ENCODE measurements around the gene RAB3GAP1.
"Not testable (repeated sequence)": the region's sequence is repeated elsewhere in the genome, so short reads cannot be mapped to it uniquely, and the experiment has no call there.

The RAB3GAP1 gene

DNA sequence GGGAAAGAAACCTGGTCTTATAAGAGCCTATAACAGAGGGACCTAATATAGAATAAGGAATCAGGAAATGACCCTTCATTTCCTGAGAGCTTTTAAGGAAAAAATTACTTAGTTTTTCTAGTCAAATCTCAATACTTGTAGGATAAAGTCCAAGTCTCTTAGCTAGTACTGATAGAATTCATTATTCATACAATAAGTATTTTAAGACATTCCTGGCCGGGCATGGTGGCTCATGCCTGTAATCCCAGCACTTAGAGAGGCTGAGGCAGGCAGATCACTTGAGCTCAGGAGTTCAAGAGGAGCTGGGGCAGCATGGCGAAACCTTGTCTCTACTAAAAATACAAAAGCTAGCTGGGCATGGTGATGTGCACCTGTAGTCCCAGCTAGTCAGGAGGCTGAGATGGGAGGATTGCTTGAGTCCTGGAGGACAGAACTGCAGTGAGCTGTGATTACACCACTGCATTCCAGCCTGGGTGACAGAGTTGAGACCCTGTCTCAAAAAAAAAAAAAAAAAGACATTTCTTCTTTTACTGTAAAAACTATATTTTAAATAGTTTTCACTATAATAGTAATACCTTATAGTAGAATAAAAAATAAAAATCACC is 3.2 kb downstream of the RAB3GAP1 start:
- DNase-seq = no peak

DNA sequence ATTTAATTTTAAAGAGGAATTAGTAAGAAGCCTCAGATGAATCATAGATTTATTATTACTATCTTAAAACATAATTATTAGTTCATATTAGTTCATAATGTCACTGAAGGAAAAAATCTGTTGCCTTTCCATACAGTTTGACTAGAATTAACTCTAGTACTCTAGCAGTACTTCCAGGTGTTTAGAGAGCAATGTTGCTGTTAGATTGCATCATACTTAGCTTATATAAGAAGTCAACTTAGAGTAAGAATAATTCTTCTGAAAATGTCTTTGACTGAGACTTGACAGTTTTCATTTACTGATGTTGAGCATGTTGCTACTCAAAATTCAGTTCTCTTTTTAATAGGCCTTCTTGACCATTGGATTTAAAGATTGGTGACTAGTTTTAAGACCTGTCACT is 4.7 kb downstream of the RAB3GAP1 start:
- DNase-seq = no peak

DNA sequence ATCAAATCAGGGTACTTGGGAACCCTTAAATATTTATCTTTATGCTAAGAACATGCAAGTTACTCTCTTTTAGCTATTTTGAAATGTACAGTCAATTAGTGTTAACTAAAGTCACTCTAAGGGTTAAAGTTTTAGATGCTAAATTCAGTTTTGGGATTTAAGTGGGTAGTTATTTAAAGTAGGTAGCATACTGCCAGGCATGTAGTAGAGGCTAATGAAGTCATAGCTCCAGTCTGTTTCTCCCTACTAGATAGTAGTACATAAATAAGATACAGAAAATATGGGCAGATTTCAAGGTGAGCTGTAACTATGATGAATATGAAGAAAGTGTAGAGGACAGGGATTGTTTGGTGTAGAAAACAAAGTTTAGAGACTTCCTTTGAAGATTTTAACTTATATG is 7.5 kb downstream of the RAB3GAP1 start:
- no peak for DNase-seq

DNA sequence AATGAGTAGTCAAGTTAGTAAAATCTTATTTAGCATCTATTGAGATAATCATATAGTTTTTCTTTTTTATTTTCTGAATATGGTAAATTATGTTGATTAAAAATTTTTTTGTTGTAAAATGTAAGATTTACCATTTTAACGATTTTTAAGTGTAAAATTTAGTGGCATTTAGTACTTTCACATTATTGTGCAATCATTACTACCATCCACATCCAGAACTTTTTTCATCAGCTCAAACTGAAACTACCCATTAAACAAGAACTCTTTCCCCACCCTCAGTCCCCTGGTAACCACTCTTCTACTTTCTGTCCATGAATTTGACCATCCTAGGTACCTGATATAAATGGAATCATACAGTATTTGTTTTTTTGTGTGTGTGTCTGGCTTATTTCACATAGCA is 11.1 kb downstream of the RAB3GAP1 start:
- DNase-seq = no peak

DNA sequence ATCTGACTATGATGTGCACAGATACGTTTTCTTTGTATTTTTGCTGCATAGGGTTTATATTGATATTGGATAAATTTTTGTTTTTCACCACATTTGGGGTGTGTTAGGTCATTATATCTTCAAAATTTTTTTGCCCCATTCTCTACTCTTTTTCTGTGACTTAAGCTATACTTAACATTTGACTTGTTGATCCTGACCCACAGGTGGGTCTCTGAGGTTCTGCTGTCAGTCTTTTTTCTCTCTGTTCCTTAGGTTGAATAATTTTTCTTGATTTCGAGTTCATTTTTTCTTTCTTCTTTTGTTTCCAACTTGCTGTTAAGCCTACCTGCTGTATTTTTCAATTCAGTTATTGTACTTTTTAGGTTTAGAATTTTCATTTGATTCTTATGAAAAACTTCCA is 12.1 kb downstream of the RAB3GAP1 start:
- no peak for DNase-seq

DNA sequence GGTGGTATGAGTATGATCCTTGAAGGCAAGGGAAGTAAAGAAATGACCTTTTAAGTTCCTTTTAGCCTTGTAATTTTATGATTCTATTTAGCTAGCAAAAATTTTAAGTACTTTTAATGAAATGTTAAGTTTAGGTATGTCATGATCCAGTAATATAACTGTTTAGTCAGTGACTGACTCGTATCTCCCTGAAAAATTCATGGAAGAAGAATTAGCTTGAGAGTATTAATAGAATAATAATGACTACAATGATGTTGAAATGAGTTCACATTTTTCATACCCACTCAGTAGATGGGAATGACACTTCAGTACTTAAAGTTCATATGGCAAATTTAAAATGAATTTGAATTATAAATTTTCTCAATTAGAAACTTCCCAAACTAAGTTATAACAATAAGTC is 14.6 kb downstream of the RAB3GAP1 start:
- no peak for DNase-seq

DNA sequence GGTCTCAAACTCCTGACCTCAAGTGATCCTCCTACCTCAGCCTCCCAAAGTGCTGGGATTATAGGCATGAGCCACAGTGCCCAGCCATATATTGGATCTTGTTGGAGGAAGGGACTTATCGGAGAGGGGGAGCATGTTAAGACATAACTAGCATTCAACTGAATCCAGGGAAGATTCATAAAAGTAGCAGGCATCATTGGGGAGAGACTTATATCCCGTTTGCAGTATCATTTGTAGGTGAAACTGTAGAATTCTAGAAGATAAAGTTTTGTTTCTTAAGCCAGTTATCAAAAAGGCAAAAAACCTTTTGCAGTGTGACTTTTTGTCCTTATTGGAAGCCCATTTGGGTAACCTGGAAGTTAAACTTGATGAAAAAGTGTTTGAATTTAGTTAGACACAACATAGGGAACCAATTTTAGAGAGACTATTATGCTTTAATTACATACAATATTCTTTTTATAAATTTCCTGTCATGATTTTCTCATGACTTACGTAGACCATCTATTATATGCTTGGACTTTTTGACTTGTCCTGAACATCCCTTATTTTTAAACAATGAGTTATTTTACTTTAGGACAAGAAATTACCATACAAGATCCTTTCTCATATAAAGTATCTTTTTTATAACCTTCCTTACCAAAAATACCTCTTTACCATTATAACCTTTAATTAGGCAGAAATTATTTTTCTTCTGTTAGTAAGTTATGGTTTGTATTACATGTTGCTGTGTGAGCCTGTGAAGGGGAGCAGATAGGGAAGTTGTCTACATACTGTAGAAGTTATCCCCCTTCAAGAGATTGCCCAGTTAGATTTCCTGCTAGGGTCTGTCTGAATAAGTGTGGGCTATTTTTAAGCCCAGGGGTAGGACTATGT is 20.3 kb downstream of the RAB3GAP1 start:
- no peak for DNase-seq

DNA sequence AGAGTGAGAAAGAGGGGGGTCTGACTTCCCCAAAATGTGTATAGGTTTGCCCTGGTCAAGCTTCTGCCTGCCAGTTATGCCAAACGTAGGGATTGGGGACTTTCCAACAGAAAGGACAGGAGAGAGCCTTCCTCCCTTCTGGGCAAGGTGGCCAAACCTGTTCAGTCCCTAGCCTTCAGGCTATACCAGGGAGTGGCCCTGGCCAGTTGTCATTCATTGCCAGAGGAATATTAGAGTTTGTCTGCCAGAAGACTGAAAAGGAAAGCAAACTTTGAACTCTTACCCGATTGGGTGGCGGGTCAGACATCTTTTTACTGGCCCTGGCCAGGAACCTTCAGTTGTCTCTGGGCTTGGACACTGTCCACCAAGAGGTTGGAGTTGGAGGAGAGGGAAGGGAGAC is 22.1 kb downstream of the RAB3GAP1 start:
- no peak for DNase-seq

DNA sequence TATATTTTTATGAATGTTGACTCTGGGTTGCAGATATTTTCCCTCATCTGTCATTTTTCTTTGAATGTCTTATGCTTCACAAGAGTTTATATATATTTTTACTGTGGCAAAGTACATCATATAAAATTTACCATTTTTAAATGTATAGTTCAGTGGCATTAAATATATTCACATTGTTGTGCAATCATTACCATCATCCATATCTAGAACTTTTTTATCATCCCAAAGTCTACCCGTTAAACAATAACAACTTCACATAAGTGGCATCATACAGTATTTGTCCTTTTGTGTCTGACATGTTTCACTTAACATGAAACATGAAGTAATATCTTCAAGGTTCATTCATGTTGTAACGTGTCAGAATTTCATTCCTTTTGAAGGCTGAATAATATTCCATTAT is 24.5 kb downstream of the RAB3GAP1 start:
- no peak for DNase-seq

DNA sequence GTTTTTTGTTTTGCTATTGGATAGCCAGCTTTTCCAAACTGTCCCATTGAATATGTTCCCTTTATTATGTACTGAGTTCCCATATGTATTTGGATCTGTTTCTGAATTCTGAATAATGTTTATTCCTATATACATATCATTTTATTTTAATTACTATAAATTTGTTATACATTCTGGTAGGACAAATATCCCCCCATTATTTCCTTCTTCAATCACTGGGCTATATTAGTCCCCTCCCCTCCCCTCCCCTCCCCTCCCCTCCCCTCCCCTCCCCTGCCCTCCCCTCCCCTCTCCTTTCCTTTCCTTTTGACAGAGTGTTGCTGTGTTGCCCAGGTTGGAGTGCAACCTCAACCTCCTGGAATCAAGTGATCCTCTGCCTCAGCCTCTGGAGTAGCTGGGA is 26.3 kb downstream of the RAB3GAP1 start:
- DNase-seq = no peak

DNA sequence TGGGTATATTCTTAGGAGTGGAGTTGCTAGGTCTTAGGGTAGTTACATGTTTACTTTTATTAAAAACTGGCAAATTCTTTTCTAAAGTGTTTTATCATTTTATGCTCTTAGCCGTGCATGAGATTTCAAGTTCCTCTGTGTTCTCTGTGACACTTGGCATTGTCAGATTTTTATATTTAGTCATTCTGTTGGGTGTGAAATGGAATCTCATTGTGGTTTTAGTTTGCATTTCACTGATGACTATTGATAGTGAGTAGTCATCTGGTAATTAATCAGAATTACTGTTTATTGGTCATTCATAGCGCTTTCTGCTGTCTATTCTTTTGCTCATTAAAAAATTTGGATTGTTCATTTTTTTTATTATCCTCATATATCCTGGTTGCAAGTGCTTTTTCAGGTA is 34.1 kb downstream of the RAB3GAP1 start:
- no peak for DNase-seq

DNA sequence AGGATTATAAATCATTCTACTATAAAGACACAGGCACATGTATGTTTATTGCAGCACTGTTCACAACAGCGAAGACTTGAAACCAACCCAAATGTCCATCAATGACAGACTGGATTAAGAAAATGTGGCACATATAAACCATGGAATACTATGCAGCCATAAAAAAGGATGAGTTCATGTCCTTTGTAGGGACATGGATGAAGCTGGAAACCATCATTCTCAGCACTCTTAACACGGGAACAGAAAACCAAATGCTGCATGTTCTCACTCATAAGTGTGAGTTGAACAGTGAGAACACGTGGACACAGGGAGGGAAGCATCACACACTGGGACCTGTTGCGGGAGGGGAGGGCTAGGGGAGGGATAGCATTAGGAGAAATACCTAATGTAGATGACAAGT is 37.5 kb downstream of the RAB3GAP1 start:
- DNase-seq = not testable (repeated sequence)

DNA sequence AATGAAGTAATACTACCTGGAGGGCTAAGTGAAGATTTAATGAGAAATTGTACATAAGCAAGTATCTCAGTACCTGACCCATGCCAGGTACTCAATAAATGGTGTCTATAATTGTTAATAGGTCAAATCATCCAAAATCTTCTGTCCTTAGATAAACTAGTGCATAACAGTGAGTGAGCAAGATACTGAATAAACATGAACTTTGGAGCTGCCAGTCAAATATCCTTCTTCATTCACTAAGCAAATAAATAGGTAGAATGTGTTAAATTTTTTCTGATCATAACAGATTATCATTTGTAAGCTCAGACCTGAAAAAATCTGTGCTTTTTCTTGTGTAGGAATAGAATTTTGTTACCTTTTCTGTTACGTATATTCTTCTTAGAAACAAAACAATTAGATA is 39.6 kb downstream of the RAB3GAP1 start:
- DNase-seq = no peak

DNA sequence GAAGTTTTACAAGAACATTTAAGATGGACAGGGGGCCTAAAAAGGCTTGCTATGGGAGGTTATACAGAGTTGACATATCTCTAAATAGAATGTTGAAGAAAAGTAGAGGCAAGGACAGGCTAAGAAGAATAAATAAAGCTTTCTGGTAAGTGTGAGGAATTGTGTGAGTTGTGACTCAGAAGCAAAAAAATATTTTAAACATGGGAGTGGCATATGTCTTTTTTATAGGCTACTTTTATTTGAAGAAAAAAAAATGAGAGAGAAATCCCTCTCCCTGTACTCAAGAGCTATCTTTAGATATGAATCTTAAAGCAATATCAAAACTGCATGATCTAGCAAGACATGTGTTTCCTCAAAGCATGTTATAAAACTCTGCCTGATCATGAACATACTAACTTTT is 41.1 kb downstream of the RAB3GAP1 start:
- DNase-seq = no peak

DNA sequence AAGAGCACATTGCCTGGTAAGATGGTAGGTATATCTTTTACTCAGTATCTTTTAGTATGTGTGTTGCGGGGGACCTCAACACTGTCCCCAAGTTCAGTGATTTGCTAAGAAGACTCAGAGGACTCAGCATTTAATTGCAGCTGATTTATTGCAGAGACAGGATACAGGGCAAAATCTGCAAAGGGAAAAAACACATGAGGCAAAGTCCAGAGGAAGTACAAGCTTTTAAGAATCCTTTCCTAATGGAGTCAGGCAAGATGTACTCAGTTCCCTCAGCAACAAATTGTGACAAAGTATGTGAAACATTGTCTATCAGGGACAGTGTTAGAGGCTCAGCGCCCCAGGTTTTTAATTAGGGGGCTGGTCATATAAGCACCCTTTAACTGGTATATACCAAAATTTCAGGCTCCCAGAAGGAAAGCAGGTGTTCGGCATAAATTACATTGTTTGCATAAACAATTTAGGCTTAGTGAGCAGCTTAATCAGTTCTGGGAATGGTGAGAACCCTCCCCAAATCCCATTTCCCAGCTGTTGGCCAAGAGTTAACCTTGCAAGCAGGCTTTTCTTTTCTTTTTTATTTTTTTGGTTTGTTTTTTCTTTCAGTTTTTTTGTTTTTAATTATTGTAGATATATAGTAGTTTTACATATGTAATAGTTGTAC is 41.7 kb downstream of the RAB3GAP1 start:
- DNase-seq = no peak

DNA sequence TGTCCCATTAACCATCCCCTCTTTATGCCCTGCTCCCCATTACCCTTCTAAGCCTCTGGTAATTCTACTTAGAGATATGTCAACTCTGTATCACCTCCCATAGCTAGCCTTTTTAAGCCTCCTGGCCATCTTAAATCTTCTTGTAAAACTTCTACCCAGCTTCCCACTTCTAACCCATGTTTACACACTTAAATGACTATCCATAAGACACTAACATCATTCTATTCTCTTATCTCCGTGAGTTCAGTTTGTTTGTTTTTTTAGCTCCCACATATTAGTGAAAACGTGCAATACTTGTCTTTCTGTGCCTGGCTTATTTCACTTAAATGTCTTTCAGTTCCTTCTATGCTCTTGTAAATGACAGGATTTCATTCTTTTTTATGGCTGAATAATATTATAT is 42.4 kb downstream of the RAB3GAP1 start:
- DNase-seq = no peak

DNA sequence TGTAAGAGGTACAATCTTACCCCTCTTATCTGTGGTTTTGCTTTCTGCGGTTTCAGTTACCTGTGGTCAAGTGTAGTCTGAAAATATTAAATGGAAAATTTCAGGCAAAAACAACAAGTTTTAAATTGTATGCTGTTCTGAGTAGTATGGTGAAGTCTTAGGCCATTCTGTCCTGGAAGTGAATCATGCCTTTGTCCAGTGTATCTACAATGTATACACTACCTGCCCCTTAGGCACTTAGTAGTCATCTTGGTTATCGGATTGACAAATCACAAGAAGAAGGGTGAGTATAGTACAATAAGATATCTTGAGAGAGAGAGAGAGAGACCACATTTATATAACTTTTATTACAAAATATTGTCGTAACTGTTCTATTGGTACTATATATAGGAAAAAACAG is 43.5 kb downstream of the RAB3GAP1 start:
- no peak for DNase-seq

DNA sequence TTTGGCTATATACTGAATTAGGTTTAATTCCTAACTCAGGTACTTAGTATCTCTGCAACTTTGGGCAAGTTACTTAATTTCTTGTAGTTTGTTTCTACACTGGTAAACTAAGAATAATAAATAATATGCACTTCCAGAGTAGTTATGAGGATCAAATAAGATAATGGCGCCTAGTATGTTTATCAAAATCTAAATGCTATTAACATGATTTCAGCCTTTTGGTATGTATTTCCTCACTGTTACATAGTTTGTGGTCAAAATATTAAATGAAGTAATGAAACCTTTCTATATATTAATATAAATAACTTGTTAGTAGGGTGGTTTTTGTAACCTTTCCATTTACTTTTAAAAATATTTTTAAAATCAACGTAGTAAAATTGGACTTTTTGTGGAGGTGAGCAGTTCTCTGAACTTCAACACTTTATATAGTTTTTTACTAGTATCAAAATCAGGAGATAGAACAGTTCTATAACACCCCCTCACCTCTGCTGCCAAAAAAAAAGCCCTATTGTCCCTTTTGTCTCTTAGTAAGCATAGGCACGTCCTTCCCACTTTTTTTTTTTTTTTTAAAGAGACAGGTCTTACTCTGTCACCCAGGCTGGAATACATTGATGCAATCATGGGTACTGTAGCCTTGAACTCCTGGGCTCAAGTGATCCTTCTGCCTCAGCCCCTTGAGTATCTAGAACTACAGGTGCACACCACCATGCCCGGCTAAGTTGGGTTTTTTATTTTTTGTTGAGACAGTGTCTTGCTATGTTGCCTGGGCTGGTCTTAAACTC is 44.8 kb downstream of the RAB3GAP1 start:
- DNase-seq = no peak

DNA sequence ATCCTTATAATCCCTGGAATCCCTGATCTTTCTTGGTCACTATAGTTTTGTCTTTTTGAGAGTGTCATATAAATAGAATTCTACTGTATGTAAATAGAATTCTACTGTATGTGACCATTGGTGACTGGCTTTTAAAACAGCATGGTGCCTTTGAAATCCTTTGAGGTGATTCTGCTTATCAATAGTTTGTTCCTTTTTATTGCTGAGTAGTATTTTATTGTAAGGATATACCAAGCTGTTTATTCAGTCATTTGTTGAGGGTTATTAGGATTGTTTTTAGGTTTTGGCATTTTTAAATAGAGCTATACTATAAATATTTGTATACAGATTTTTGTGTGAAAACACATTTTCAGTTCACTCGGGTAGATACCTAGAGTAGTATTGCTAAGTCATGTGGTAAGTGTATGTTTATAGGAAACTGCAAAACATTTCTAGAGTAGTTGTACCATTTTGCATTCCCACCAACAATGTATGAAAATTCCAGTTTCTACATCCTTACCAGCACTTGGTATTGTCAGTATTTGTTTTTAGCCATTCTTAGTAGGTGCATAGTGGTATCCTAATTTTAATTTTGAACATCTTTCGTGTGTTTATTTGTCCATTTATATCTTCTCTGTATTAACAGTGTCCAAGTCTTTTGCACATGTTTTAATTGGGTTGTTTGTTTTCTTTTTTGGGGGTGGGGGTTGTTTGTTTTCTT is 45.6 kb downstream of the RAB3GAP1 start:
- DNase-seq = no peak

DNA sequence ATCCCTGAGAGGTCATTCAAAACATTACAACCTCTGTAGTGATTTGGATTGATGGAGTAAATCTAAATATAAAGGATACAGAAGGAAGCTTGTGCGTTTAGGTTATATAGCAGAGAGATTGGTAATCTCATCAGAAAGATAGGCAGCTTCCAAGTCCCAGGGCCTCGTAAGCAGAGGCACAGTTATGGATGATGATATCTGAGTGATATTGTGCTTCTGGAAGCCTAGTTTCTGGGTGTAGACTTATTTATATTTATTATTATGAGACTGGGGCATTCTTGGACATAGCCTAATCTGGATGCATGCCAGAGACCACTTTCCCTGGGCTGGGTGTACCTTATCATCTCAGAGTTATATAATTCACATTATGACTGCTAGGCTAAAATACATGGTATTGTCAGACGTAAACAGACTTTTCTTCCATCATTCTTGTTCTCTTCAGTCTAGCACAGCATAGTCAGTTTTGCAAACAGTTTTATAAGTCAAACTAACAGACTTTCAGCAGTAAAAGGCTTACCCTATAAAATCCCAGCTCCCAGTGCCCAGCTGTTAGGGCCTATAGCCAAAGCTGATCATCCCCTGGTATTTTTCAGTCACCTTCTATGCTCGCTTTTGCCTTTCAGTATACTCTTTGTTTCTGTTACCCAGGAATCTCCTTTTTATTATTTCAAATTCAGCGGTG is 47.9 kb downstream of the RAB3GAP1 start:
- no peak for DNase-seq

DNA sequence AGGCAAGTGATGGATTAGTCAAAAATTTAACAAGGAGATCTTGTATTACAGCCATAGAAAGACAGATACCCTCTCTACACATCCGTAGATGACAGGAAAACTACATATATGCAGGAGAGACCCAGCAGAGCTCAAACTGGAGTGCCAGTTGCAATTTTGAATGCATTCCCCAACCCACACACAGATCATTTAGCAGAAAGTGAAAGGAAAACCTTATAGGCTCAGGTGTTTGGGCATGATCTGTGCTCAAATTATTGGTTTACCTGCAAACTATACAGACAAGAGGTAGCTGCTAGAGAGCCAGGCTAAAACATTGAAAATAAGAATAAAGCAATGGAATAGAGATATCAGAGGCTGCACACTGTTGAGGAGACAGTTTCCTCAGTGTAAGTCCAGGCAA is 51.8 kb downstream of the RAB3GAP1 start:
- no peak for DNase-seq
